Activated CD8-positive, alpha-beta memory T cell treated with anti-CD3 and anti-CD28 coated beads for 48 hours (primary cell): Measurements from ENCODE around the gene E2F8.

Experiments
- DNase-seq, 3 experiments: peaks; one replicate each; pipeline ENCODE4 v3.0.0-alpha.2; 2020; ENCODE audit warnings: low read depth in 2 of 3, low spot score in 2 of 3

Gene E2F8

GRCh38 chr11:19187114-19187832, 53.5 kb downstream of the E2F8 start:
- no peak for DNase-seq

DNA sequence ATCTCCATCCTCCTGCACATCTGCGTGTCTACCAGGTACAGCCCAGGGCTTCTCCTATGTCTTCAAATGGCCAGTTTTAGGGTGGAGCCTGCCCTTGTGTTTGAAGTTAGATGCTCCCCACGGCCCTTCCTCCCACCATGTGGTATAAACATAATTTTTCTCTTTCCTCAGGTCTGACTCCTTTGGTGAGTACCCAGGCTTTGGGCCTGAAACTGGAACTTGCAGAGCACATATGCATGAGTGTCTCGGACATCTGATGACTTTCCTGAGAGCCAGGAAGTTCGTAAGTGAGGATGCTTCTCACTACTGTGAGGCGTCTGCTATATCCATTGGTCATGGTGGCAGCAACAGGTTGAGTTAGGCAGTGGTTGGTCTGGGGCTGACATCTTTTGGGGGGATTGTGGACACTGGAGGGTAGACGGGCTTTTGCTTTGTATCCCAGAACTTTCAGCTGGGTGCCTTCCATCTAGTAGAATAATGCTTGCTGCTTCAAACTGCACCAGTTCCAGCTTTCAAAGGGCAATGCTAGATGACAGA, 55.2 kb downstream of the E2F8 start:
- no peak for DNase-seq

- no peak for DNase-seq
Observed at GRCh38 chr11:19185036-19185435, 55.7 kb downstream of the E2F8 start.

- DNase-seq = no peak
Observed at GRCh38 chr11:19183646-19184045, 57.1 kb downstream of the E2F8 start.

DNA sequence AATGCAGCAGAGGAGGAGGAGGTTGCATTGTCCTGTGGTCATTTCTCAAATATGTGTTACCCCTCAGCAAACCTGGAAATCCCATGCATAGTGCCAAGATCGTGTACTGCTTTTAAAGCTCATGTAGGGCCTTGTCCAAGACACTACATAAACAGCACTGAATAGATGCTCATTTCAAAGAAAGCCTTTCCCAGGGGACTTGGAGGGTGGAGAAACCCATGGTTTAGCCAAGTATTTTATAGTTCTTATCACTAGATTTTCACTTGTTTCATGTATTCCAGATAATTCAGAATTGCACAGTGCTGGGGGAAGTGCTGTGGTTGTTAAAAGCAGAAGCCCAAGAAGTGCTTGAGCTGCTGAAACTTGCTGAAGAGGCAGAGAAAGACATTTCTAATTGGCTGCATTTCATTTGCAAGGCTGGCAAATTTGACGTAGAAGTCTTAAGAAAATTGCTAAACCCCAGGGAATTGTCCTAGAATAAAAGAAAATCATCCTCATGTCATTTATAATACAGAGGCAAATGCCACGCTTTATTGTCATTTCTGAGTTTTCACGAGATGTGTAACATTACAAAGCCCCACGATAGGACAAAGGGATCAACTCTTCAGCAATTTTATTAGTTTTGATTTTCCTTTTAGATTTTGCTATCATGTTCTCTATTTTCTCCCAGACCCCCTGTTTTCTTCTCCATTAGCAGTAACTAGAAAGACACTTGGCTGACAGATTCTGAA, 59.0 kb downstream of the E2F8 start:
- no peak for DNase-seq

DNA sequence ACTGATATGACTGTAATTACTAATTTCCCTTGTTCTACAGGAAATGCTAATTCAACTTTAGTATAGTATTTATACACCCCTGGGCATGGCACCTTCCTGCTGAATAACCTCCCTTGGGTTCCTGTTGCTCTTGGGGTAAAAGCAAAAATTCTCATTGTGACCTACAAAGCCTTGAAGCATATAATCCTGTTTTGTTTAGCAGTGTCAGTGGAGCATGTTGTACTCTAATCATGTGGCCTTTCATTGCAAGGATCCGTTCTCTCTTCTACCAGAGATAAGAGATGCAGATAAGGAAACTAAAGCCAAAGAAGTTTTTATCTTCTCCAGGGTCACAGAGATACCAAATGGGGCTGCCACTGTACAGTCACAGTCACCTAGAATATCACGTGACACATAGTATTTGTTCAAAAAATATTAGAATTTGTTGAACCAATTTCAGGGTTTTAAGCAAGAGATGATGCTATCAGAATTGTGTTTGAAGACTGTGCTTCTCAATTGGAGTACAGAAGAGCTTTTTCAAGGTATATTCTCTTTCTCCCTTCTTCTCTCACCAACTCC, 64.0 kb downstream of the E2F8 start:
- DNase-seq = no peak
